ENCODE results near the gene HOXC6.

- TF ChIP-seq, protein P1, sequence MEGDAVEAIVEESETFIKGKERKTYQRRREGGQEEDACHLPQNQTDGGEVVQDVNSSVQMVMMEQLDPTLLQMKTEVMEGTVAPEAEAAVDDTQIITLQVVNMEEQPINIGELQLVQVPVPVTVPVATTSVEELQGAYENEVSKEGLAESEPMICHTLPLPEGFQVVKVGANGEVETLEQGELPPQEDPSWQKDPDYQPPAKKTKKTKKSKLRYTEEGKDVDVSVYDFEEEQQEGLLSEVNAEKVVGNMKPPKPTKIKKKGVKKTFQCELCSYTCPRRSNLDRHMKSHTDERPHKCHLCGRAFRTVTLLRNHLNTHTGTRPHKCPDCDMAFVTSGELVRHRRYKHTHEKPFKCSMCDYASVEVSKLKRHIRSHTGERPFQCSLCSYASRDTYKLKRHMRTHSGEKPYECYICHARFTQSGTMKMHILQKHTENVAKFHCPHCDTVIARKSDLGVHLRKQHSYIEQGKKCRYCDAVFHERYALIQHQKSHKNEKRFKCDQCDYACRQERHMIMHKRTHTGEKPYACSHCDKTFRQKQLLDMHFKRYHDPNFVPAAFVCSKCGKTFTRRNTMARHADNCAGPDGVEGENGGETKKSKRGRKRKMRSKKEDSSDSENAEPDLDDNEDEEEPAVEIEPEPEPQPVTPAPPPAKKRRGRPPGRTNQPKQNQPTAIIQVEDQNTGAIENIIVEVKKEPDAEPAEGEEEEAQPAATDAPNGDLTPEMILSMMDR (conservative IDR thresholded peaks at IDR 0.05; ENCODE audit: low read depth, low read length): no peak
- TF ChIP-seq EZH2 (IDR thresholded peaks at IDR 0.05; ENCODE audit: low read length, unreplicated experiment) (no peak), EZH2phosphoT487 (IDR thresholded peaks at IDR 0.05; ENCODE audit: borderline replicate concordance, low read length) (no peak)
These were observed 27.8 kb upstream of the HOXC6 start, which contains the start of gene HOXC9 for GRCh38 chr12:54000116-54001114.

Measured in PC-3 (cell line).